Thoracic aorta (tissue), 2 donors: ENCODE results near the gene SLC16A8. TPM values are rescaled to one million over a fixed set of nuclear protein-coding genes. Genes with fewer than 3 reads are reported as not detected.

ENCODE experiments used
- ATAC-seq: fragments of 150-250 bp; one replicate; pipeline ENCODE4 v1.8.0; 2017; ENCODE audit warnings: low read depth; ENCODE audit not compliant: insufficient number of reproducible peaks, low FRiP score
- DNase-seq: peaks from one replicate; pipeline ENCODE4 v3.0.0-alpha.2; 2020; ENCODE audit warnings: low spot score
- H3K27ac ChIP-seq, 2 donors: fragments of 200-600 bp; sonication (generic); 1 replicate in 1 of 2; 2 replicates in 1 of 2; pipeline ENCODE4 v1.5.1; 2016; ENCODE audit warnings: mild to moderate bottlenecking in 2 of 2, moderate library complexity in 2 of 2
- H3K27me3 ChIP-seq: fragments of 200-600 bp; sonication (generic); replicated peaks from 2 replicates; pipeline ENCODE4 v1.6.0; 2016; ENCODE audit warnings: mild to moderate bottlenecking; ENCODE audit not compliant: insufficient read depth
- H3K36me3 ChIP-seq: fragments of 200-600 bp; sonication (generic); one replicate; pipeline ENCODE4 v1.5.1; 2016
- H3K4me1 ChIP-seq, 2 donors: fragments of 200-600 bp; sonication (generic); 1 replicate in 1 of 2; 2 replicates in 1 of 2; pipeline versions ENCODE4 v1.5.1 to v1.6.0; 2016; ENCODE audit warnings: low read depth in 2 of 2, mild to moderate bottlenecking in 1 of 2; ENCODE audit not compliant: control insufficient read depth in 1 of 2
- H3K4me3 ChIP-seq: fragments of 200-600 bp; sonication (generic); 2 replicates; pipeline ENCODE4 v1.5.1; 2016; ENCODE audit warnings: mild to moderate bottlenecking
- H3K9me3 ChIP-seq: fragments of 200-600 bp; sonication (generic); 2 replicates; pipeline ENCODE4 v1.5.1; 2016
- total RNA-seq, 2 donors: library from RNA; depleted of rRNA; stranded (reverse); fragments of >200 nt; gene quantifications; one replicate each; pipeline versions ENCODE4 v1.1.0 to v1.2.3, GENCODE V29; 2016
- TF ChIP-seq, protein P1 (sequence below): fragments of 200-600 bp; sonication (generic); IDR thresholded peaks from one replicate; pipeline ENCODE4 v1.5.1; 2019; ENCODE audit warnings: antibody characterized with exemption

Gene SLC16A8
- total RNA-seq, 2 donors from 2014 or later = 1.2 to 1.5 TPM

GRCh38 chr22:38098410-38099249 lies 14.6 kb upstream of the SLC16A8 start:
- Histone ChIP-seq H3K36me3 (no peaks in the 10 kb centered on the region), H3K27ac (peak overlapping the region; percentile 31 to 37), H3K9me3 (no peaks in the 10 kb centered on the region), H3K27me3 (no peaks in the 10 kb centered on the region), H3K4me1 (peaks cover 8 to 18% of the 10 kb centered on the region in 2 donors), H3K4me3 (no peak overlapping the region)
- TF ChIP-seq, protein P1, sequence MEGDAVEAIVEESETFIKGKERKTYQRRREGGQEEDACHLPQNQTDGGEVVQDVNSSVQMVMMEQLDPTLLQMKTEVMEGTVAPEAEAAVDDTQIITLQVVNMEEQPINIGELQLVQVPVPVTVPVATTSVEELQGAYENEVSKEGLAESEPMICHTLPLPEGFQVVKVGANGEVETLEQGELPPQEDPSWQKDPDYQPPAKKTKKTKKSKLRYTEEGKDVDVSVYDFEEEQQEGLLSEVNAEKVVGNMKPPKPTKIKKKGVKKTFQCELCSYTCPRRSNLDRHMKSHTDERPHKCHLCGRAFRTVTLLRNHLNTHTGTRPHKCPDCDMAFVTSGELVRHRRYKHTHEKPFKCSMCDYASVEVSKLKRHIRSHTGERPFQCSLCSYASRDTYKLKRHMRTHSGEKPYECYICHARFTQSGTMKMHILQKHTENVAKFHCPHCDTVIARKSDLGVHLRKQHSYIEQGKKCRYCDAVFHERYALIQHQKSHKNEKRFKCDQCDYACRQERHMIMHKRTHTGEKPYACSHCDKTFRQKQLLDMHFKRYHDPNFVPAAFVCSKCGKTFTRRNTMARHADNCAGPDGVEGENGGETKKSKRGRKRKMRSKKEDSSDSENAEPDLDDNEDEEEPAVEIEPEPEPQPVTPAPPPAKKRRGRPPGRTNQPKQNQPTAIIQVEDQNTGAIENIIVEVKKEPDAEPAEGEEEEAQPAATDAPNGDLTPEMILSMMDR = no peak
- DNase-seq (no peak), ATAC-seq (no peak)

GRCh38 chr22:38097557-38098409 lies 13.8 kb upstream of the SLC16A8 start:
- peaks cover 8 to 18% of the 10 kb centered on the region in 2 donors for H3K4me1 ChIP-seq
- H3K9me3 ChIP-seq = no peaks in the 10 kb centered on the region
- no peaks in the 10 kb centered on the region for H3K27me3 ChIP-seq
- no peaks in the 10 kb centered on the region for H3K36me3 ChIP-seq
- no peak overlapping the region for H3K4me3 ChIP-seq
- ATAC-seq (no peak), DNase-seq (no peak)
- TF ChIP-seq, protein P1 = peak; percentile 20
- peak overlapping the region in 1 of 2 donors; percentile 23 for H3K27ac ChIP-seq

DNA sequence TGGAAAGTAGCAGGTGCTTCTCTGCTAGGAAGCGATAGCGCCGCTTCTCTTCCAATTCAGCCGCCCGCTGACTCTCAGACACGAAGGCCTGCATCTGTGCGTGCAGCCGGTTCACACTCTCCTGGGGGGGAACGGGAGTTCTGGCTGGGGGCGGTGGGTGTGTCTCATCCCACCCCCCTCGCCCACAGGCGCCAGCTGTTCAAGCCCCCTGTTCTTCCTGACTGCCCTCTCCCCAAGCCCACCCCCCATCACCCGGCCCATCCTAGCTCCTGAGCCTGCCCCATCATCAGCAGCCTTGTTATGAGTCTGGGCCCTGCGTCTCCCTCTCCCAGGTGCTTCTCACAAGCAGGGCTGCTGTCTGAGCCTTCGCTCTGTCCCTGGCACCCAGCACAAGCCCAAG lies 13.1 kb upstream of the SLC16A8 start:
- H3K27me3 ChIP-seq = no peaks in the 10 kb centered on the region
- H3K36me3 ChIP-seq = no peaks in the 10 kb centered on the region
- TF ChIP-seq, protein P1 = no peak
- DNase-seq = no peak
- no peak overlapping the region for H3K4me3 ChIP-seq
- no peak overlapping the region for H3K27ac ChIP-seq
- no peak for ATAC-seq
- H3K4me1 ChIP-seq = peaks cover 8 to 18% of the 10 kb centered on the region in 2 donors
- H3K9me3 ChIP-seq = no peaks in the 10 kb centered on the region

GRCh38 chr22:38089474-38089851 lies 5.5 kb upstream of the SLC16A8 start:
- H3K9me3 ChIP-seq = no peaks in the 10 kb centered on the region
- H3K4me3 ChIP-seq = peak overlapping the region; percentile 66
- DNase-seq (no peak), ATAC-seq (no peak)
- peaks cover 3 to 8% of the 10 kb centered on the region in 2 donors for H3K4me1 ChIP-seq
- no peaks in the 10 kb centered on the region for H3K27me3 ChIP-seq
- H3K27ac ChIP-seq = no peak overlapping the region
- TF ChIP-seq, protein P1 = no peak
- H3K36me3 ChIP-seq = no peaks in the 10 kb centered on the region
